Measurements from ENCODE around the gene LARGE1.

The LARGE1 gene

GRCh38 chr22:33779243-33779642 lies 141.0 kb downstream of the LARGE1 start:
- Histone ChIP-seq H3K4me3 (ENCODE audit: low read depth, low read length) (no peak overlapping the region), H3K36me3 (ENCODE audit: control insufficient read depth in 1 of 2, insufficient read depth in 2 of 2, low read length in 2 of 2) (no peaks in the 10 kb centered on the region), H3K18ac (ENCODE audit: low read length) (no peak overlapping the region), H3K79me2 (ENCODE audit: control insufficient read depth, insufficient read depth, low read length, poor library complexity) (no peaks in the 10 kb centered on the region), H2BK12ac (ENCODE audit: low read length) (no peak overlapping the region), H3K27me3 (ENCODE audit: insufficient read depth, low read length) (no peaks in the 10 kb centered on the region), H2AK5ac (ENCODE audit: low read length) (no peak overlapping the region), H2BK120ac (ENCODE audit: insufficient read depth, low read length, poor library complexity) (no peak overlapping the region), H3K4me1 (ENCODE audit: control insufficient read depth in 1 of 2, insufficient read depth in 2 of 2, low read length in 2 of 2) (no peaks in the 10 kb centered on the region), H3K9me3 (ENCODE audit: insufficient read depth, low read depth, low read length) (no peaks in the 10 kb centered on the region), H2BK5ac (ENCODE audit: low read depth, low read length, poor library complexity) (no peak overlapping the region), H3K4me2 (ENCODE audit: low read length) (no peak overlapping the region), H3K14ac (ENCODE audit: low read length) (no peak overlapping the region), H3K79me1 (ENCODE audit: low read length) (no peaks in the 10 kb centered on the region), H4K91ac (ENCODE audit: low read depth, low read length) (no peak overlapping the region), H3K4ac (ENCODE audit: low read depth, low read length) (no peak overlapping the region), H3K27ac (ENCODE audit: low read depth, low read length) (no peak overlapping the region), H3K9ac (ENCODE audit: low read length) (no peak overlapping the region), H4K12ac (ENCODE audit: low read depth, low read length) (no peak overlapping the region), H2AFZ (ENCODE audit: insufficient read depth, low read length, poor library complexity) (no peak overlapping the region), H4K8ac (ENCODE audit: low read depth, low read length) (no peak overlapping the region), H3K23ac (ENCODE audit: low read length) (no peak overlapping the region)
- WGBS (ENCODE audit: extremely low coverage, insufficient coverage, insufficient read length) = no CpG with 5 or more reads among the region's 3 CpGs
- no peak for DNase-seq

- Histone ChIP-seq H3K4me2 (ENCODE audit: low read length) (no peak overlapping the region), H3K4me3 (ENCODE audit: low read depth, low read length) (no peak overlapping the region), H4K8ac (ENCODE audit: low read depth, low read length) (no peak overlapping the region), H2BK120ac (ENCODE audit: insufficient read depth, low read length, poor library complexity) (no peak overlapping the region), H2AK5ac (ENCODE audit: low read length) (no peak overlapping the region), H3K14ac (ENCODE audit: low read length) (no peak overlapping the region), H3K4ac (ENCODE audit: low read depth, low read length) (no peak overlapping the region), H3K79me1 (ENCODE audit: low read length) (no peaks in the 10 kb centered on the region), H3K23ac (ENCODE audit: low read length) (no peak overlapping the region), H3K27ac (ENCODE audit: low read depth, low read length) (no peak overlapping the region), H3K36me3 (ENCODE audit: control insufficient read depth in 1 of 2, insufficient read depth in 2 of 2, low read length in 2 of 2) (no peaks in the 10 kb centered on the region), H3K4me1 (ENCODE audit: control insufficient read depth in 1 of 2, insufficient read depth in 2 of 2, low read length in 2 of 2) (no peaks in the 10 kb centered on the region), H4K12ac (ENCODE audit: low read depth, low read length) (no peak overlapping the region), H3K18ac (ENCODE audit: low read length) (no peak overlapping the region), H2AFZ (ENCODE audit: insufficient read depth, low read length, poor library complexity) (no peak overlapping the region), H3K79me2 (ENCODE audit: control insufficient read depth, insufficient read depth, low read length, poor library complexity) (no peaks in the 10 kb centered on the region), H2BK5ac (ENCODE audit: low read depth, low read length, poor library complexity) (no peak overlapping the region), H3K9ac (ENCODE audit: low read length) (no peak overlapping the region), H3K27me3 (ENCODE audit: insufficient read depth, low read length) (no peaks in the 10 kb centered on the region), H2BK12ac (ENCODE audit: low read length) (no peak overlapping the region), H4K91ac (ENCODE audit: low read depth, low read length) (no peak overlapping the region), H3K9me3 (ENCODE audit: insufficient read depth, low read depth, low read length) (peaks cover 1% of the 10 kb centered on the region)
- no peak for DNase-seq
- no CpG with 5 or more reads among the region's 7 CpGs for WGBS (ENCODE audit: extremely low coverage, insufficient coverage, insufficient read length)
Observed at GRCh38 chr22:33776491-33776890, 143.8 kb downstream of the LARGE1 start.

DNA sequence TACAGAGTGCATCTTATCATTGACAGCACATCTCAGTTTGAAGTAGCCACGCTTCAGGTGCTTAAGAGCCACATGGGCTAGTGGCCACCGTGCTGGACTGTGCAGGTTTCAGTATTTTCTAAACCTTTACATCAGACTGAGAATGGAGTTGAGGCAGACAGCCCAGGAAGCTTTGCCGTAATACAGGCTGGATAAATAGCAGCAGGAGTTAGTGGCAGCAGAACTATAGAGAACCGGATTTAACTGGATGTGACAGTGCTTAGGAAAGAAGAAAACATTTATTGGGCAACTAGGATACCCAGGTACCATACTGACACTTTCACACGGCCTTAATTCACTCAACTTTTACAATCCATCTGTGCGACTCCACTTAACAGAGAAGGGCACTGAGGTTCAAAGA lies 145.5 kb downstream of the LARGE1 start:
- no peak overlapping the region for H3K4me2 ChIP-seq (ENCODE audit: low read length)
- no peaks in the 10 kb centered on the region for H3K79me2 ChIP-seq (ENCODE audit: control insufficient read depth, insufficient read depth, low read length, poor library complexity)
- H2BK120ac ChIP-seq (ENCODE audit: insufficient read depth, low read length, poor library complexity) = no peak overlapping the region
- no peak overlapping the region for H4K8ac ChIP-seq (ENCODE audit: low read depth, low read length)
- H4K12ac ChIP-seq (ENCODE audit: low read depth, low read length) = no peak overlapping the region
- H2BK12ac ChIP-seq (ENCODE audit: low read length) = no peak overlapping the region
- H2AK5ac ChIP-seq (ENCODE audit: low read length) = no peak overlapping the region
- no peak overlapping the region for H3K9ac ChIP-seq (ENCODE audit: low read length)
- H3K14ac ChIP-seq (ENCODE audit: low read length) = no peak overlapping the region
- H3K36me3 ChIP-seq (ENCODE audit: control insufficient read depth in 1 of 2, insufficient read depth in 2 of 2, low read length in 2 of 2) = no peaks in the 10 kb centered on the region
- no peak overlapping the region for H3K27ac ChIP-seq (ENCODE audit: low read depth, low read length)
- H3K4ac ChIP-seq (ENCODE audit: low read depth, low read length) = no peak overlapping the region
- no peak overlapping the region for H4K91ac ChIP-seq (ENCODE audit: low read depth, low read length)
- no peak overlapping the region for H3K4me3 ChIP-seq (ENCODE audit: low read depth, low read length)
- no peak overlapping the region for H2BK5ac ChIP-seq (ENCODE audit: low read depth, low read length, poor library complexity)
- no peaks in the 10 kb centered on the region for H3K4me1 ChIP-seq (ENCODE audit: control insufficient read depth in 1 of 2, insufficient read depth in 2 of 2, low read length in 2 of 2)
- no peak overlapping the region for H3K23ac ChIP-seq (ENCODE audit: low read length)
- no CpG with 5 or more reads among the region's 6 CpGs for WGBS (ENCODE audit: extremely low coverage, insufficient coverage, insufficient read length)
- no peak for DNase-seq
- no peak overlapping the region for H2AFZ ChIP-seq (ENCODE audit: insufficient read depth, low read length, poor library complexity)
- H3K9me3 ChIP-seq (ENCODE audit: insufficient read depth, low read depth, low read length) = peaks cover 1% of the 10 kb centered on the region
- no peak overlapping the region for H3K18ac ChIP-seq (ENCODE audit: low read length)
- H3K79me1 ChIP-seq (ENCODE audit: low read length) = no peaks in the 10 kb centered on the region
- H3K27me3 ChIP-seq (ENCODE audit: insufficient read depth, low read length) = no peaks in the 10 kb centered on the region

- Histone ChIP-seq H3K9me3 (ENCODE audit: insufficient read depth, low read depth, low read length) (peaks cover 1% of the 10 kb centered on the region), H3K79me1 (ENCODE audit: low read length) (no peaks in the 10 kb centered on the region), H2BK12ac (ENCODE audit: low read length) (no peak overlapping the region), H4K91ac (ENCODE audit: low read depth, low read length) (no peak overlapping the region), H3K4me3 (ENCODE audit: low read depth, low read length) (no peak overlapping the region), H4K12ac (ENCODE audit: low read depth, low read length) (no peak overlapping the region), H3K23ac (ENCODE audit: low read length) (no peak overlapping the region), H3K4me2 (ENCODE audit: low read length) (no peak overlapping the region), H2AFZ (ENCODE audit: insufficient read depth, low read length, poor library complexity) (no peak overlapping the region), H3K4me1 (ENCODE audit: control insufficient read depth in 1 of 2, insufficient read depth in 2 of 2, low read length in 2 of 2) (no peaks in the 10 kb centered on the region), H3K27ac (ENCODE audit: low read depth, low read length) (no peak overlapping the region), H3K18ac (ENCODE audit: low read length) (no peak overlapping the region), H3K4ac (ENCODE audit: low read depth, low read length) (no peak overlapping the region), H3K79me2 (ENCODE audit: control insufficient read depth, insufficient read depth, low read length, poor library complexity) (no peaks in the 10 kb centered on the region), H3K14ac (ENCODE audit: low read length) (no peak overlapping the region), H3K9ac (ENCODE audit: low read length) (no peak overlapping the region), H2AK5ac (ENCODE audit: low read length) (no peak overlapping the region), H3K27me3 (ENCODE audit: insufficient read depth, low read length) (no peaks in the 10 kb centered on the region), H3K36me3 (ENCODE audit: control insufficient read depth in 1 of 2, insufficient read depth in 2 of 2, low read length in 2 of 2) (no peaks in the 10 kb centered on the region), H2BK5ac (ENCODE audit: low read depth, low read length, poor library complexity) (no peak overlapping the region), H2BK120ac (ENCODE audit: insufficient read depth, low read length, poor library complexity) (no peak overlapping the region), H4K8ac (ENCODE audit: low read depth, low read length) (no peak overlapping the region)
- DNase-seq = no peak
- no CpG with 5 or more reads among the region's 6 CpGs for WGBS (ENCODE audit: extremely low coverage, insufficient coverage, insufficient read length)
Observed at GRCh38 chr22:33772745-33773144, 147.5 kb downstream of the LARGE1 start.
